BLaER1 treated with 17β-estradiol and CSF1 and Interleukin-3, amounts not matched to agents 10 nM and 100 nM (cell line): Measurements from ENCODE around the gene UTS2.

Source experiments
- H3K27ac ChIP-seq, 11 experiments: shearing (Covaris generic); formaldehyde crosslinking; 2 replicates each; pipeline ENCODE4 v1.8.1; 2022
- H3K27me3 ChIP-seq, 11 experiments: shearing (Covaris generic); formaldehyde crosslinking; 2 replicates each; pipeline ENCODE4 v1.8.1; 2022
- H3K36me3 ChIP-seq, 11 experiments: shearing (Covaris generic); formaldehyde crosslinking; 2 replicates each; pipeline ENCODE4 v1.8.1; 2022
- H3K4me1 ChIP-seq, 10 experiments: shearing (Covaris generic); formaldehyde crosslinking; 2 replicates each; pipeline ENCODE4 v1.8.1; 2022
- H3K4me2 ChIP-seq, 11 experiments: shearing (Covaris generic); formaldehyde crosslinking; 2 replicates each; pipeline ENCODE4 v1.8.1; 2022
- H3K4me3 ChIP-seq, 10 experiments: shearing (Covaris generic); formaldehyde crosslinking; 2 replicates each; pipeline ENCODE4 v1.8.1; 2022
- H3K9ac ChIP-seq, 11 experiments: shearing (Covaris generic); formaldehyde crosslinking; 2 replicates each; pipeline ENCODE4 v1.8.1; 2022
- H3K9me3 ChIP-seq, 11 experiments: shearing (Covaris generic); formaldehyde crosslinking; replicated peaks in 1 of 11; 2 replicates each; pipeline ENCODE4 v1.8.1; 2022
- H4K20me1 ChIP-seq, 11 experiments: shearing (Covaris generic); formaldehyde crosslinking; 2 replicates each; pipeline ENCODE4 v1.8.1; 2022
- Cebpa-rat ChIP-seq, 11 experiments: shearing (Covaris generic); IDR thresholded peaks; 2 replicates each; pipeline ENCODE4 v1.8.1; 2022

UTS2 gene

DNA sequence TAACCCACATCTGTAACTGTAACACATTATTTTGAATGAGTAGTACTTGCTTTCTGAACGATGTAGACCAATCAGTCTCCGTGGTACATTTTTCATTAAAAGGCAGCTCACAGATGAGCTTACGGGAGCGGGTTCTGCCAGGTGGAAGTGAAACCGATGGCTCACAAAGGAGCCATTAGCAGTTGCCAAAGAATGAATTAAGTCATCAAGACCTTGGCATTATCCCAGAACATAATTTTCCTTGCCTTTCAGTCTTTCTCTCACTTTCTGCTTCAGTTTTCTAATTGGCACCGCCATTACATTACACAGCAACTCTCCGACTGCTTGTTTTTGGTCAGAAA lies 33.5 kb upstream of the UTS2 start:
- H3K4me1 ChIP-seq: peaks cover 0 to 9% (median 0%) of the 10 kb centered on the region in 10 experiments; a peak in 6 of 20 replicates
- TF ChIP-seq Cebpa-rat (IDR thresholded peaks at IDR 0.05): no peak
- H4K20me1 ChIP-seq: no peaks in the 10 kb centered on the region
- H3K9me3 ChIP-seq: peaks cover 0 to 5% (median 0%) of the 10 kb centered on the region in 11 experiments; a peak in 3 of 22 replicates
- H3K4me3 ChIP-seq: no peak overlapping the region
- H3K4me2 ChIP-seq: peak overlapping the region in 2 of 11 experiments; percentile 3 to 22; a peak in 2 of 22 replicates
- H3K27ac ChIP-seq: no peak overlapping the region
- H3K27me3 ChIP-seq: no peaks in the 10 kb centered on the region
- H3K36me3 ChIP-seq: no peaks in the 10 kb centered on the region
- H3K9ac ChIP-seq: no peak overlapping the region

DNA sequence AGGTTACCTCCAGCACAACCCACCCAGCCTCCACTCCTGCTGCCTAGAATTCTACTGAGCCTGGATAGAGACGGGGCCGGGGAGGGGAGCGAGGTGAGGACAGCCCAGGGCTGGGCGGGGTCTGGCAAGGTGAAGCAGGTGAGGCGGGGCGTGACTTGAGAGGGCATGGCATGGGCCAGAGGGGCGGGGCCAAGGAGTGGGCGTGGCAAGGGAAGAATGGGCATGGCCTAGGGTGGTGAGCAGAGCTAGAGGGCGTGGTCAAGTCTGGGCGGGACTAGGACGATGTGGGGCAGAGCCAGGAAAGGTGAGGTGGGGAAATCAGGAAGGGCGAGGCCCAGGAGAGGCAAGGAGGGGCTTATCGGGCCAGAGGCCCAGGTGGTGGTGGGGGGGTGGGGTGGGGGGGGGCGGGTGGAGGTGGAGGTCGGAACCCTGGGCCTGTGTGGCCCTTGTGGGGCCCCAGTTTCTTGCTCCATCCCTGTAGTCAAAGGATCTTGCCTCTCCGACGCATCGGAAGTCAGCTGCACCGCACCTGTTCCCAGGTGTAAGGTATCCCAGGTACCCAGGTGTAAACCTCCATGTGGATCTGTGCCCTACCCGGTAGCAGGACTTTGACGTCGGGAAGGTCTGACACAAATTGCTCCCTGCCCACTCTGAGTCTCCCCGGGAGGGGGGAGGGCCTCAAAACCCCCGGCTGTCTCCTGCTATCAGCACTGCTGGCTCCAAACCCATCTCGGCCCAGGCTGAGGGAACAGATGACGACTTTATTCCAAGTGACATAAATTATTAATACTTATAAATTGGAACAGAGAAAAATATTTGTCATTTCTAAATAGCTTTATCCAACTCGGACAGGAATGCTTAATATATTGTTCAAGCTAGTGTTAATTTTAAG lies 32.9 kb upstream of the UTS2 start:
- Histone ChIP-seq H3K4me2 (no peak overlapping the region), H3K36me3 (no peaks in the 10 kb centered on the region)

DNA sequence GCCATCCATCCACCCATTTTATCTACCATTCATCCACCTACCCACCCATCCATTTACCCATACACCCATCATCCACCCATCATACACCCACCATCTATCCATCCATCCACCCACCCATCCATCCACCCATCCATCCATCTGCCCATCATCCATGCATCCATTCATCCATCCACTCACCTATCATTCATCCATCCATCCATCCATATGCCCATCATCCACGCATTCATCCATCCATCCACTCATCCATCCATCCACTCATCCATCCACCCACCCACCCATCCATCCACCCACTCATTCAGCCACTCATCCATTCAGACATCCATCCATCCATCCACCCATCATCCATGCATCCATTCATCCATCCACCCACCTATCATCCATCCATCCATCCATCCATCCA lies 31.9 kb upstream of the UTS2 start:
- Histone ChIP-seq H3K9ac (no peak overlapping the region), H4K20me1 (no peaks in the 10 kb centered on the region), H3K4me2 (no peak overlapping the region), H3K4me1 (peaks cover 0 to 9% (median 0%) of the 10 kb centered on the region in 10 experiments; a peak in 6 of 20 replicates), H3K36me3 (no peaks in the 10 kb centered on the region), H3K4me3 (no peak overlapping the region), H3K27me3 (no peaks in the 10 kb centered on the region), H3K9me3 (peaks cover 0 to 6% (median 3%) of the 10 kb centered on the region in 11 experiments; a peak in 3 of 22 replicates), H3K27ac (no peak overlapping the region)
- TF ChIP-seq Cebpa-rat (IDR thresholded peaks at IDR 0.05): no peak

More for the DNA sequence above, 32.9 kb upstream of the UTS2 start:
- no peak overlapping the region for H3K4me3 ChIP-seq
- no peaks in the 10 kb centered on the region for H4K20me1 ChIP-seq
- no peak overlapping the region for H3K9ac ChIP-seq
- no peak for TF ChIP-seq Cebpa-rat (IDR thresholded peaks at IDR 0.05)
- peaks cover 0 to 5% (median 2%) of the 10 kb centered on the region in 11 experiments; a peak in 3 of 22 replicates for H3K9me3 ChIP-seq
- H3K27ac ChIP-seq: no peak overlapping the region
- H3K27me3 ChIP-seq: no peaks in the 10 kb centered on the region
- H3K4me1 ChIP-seq: peaks cover 0 to 9% (median 0%) of the 10 kb centered on the region in 10 experiments; a peak in 6 of 20 replicates

- H3K27ac ChIP-seq: no peak overlapping the region
These were observed 26.4 kb upstream of the UTS2 start for GRCh38 chr1:7879228-7879627.

GRCh38 chr1:7878027-7878426 lies 25.2 kb upstream of the UTS2 start:
- Histone ChIP-seq H3K9me3 (peaks cover 29 to 47% (median 42%) of the 10 kb centered on the region in 11 experiments), H3K4me3 (no peak overlapping the region), H3K4me1 (no peaks in the 10 kb centered on the region), H3K4me2 (no peak overlapping the region), H3K27me3 (no peaks in the 10 kb centered on the region), H3K27ac (no peak overlapping the region), H3K9ac (no peak overlapping the region), H4K20me1 (no peaks in the 10 kb centered on the region), H3K36me3 (no peaks in the 10 kb centered on the region)
- no peak for TF ChIP-seq Cebpa-rat (IDR thresholded peaks at IDR 0.05)

More at GRCh38 chr1:7879228-7879627, 26.4 kb upstream of the UTS2 start:
- H3K36me3 ChIP-seq: no peaks in the 10 kb centered on the region
- H3K4me3 ChIP-seq: no peak overlapping the region
- no peaks in the 10 kb centered on the region for H4K20me1 ChIP-seq
- H3K9me3 ChIP-seq: peaks cover 29 to 45% (median 39%) of the 10 kb centered on the region in 11 experiments
- no peaks in the 10 kb centered on the region for H3K27me3 ChIP-seq
- no peak overlapping the region for H3K4me2 ChIP-seq
- no peak for TF ChIP-seq Cebpa-rat (IDR thresholded peaks at IDR 0.05)
- no peaks in the 10 kb centered on the region for H3K4me1 ChIP-seq
- no peak overlapping the region for H3K9ac ChIP-seq

- Histone ChIP-seq H4K20me1 (no peaks in the 10 kb centered on the region), H3K27me3 (no peaks in the 10 kb centered on the region), H3K4me2 (no peak overlapping the region), H3K4me1 (no peaks in the 10 kb centered on the region), H3K4me3 (no peak overlapping the region), H3K9ac (no peak overlapping the region), H3K36me3 (no peaks in the 10 kb centered on the region), H3K27ac (no peak overlapping the region), H3K9me3 (peaks cover 29 to 47% (median 39%) of the 10 kb centered on the region in 11 experiments)
- TF ChIP-seq Cebpa-rat (IDR thresholded peaks at IDR 0.05): no peak
These were observed 21.2 kb upstream of the UTS2 start for GRCh38 chr1:7873801-7874795.

DNA sequence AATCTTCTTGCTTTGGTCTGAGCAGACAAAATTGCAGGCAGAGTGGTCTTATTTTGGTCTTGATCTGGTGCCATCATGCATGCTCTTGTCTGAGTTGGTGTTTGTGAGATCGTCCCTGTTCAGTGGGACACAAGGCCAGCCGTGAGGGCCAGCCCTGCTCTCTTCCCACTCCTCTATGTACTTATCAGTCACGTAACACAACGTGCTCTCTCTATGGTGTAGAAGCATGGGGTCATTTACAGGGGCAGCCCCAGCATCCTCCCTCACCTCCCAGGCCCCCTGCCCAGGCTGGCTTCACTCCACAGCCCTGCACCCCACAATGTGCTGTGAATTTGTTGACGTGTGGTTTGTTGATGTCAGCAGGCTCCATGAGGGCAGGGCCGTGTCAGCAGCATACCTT lies 18.3 kb upstream of the UTS2 start:
- Histone ChIP-seq H3K9me3 (peaks cover 6 to 28% (median 18%) of the 10 kb centered on the region in 11 experiments; a peak in 20 of 22 replicates), H4K20me1 (no peaks in the 10 kb centered on the region), H3K4me1 (peaks cover 0 to 4% (median 0%) of the 10 kb centered on the region in 10 experiments; a peak in 1 of 20 replicates), H3K4me3 (no peak overlapping the region), H3K27me3 (no peaks in the 10 kb centered on the region), H3K4me2 (no peak overlapping the region), H3K36me3 (no peaks in the 10 kb centered on the region), H3K27ac (no peak overlapping the region), H3K9ac (no peak overlapping the region)
- TF ChIP-seq Cebpa-rat (IDR thresholded peaks at IDR 0.05): no peak

DNA sequence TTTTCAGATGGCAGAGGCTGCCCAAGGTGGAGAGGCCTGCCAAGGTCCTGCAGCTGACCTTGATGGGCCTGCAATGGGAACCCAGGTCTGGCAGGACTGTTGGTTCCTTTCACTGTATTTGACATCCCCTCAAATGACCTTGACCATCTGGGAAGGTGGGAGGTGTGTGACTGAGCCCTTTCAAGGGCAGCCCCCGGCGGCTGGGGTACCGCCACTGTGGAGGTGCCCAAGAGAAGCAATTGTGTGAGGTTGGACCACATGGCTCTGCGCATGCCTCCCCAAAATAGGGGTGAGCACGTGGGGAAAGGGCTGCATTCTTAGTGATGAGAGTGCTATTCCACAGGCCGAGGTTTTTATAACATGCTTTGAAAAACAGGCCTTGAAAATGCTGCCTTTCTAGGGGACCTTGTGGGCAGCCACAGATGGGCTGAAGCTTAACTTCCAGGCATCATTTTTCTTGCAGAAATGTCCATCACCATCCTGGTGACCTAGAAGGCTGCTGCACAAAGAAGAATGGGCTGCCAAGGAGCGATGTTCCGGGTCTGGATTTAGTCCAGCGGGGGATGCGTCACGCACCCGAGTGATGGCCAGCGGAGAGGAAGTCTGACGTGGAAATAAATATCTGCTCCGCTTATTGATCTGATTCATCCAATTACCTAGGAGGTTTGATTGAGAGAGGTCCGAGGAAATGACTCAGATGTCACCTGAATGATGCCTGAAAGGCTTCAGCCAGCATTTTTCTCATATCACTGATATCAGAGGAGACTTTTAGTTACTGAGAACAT lies 16.5 kb upstream of the UTS2 start:
- Histone ChIP-seq H3K4me2 (no peak overlapping the region), H3K9me3 (peaks cover 0 to 9% (median 1%) of the 10 kb centered on the region in 11 experiments; a peak in 9 of 22 replicates), H3K4me1 (peaks cover 0 to 7% (median 0%) of the 10 kb centered on the region in 10 experiments; a peak in 1 of 20 replicates), H4K20me1 (no peaks in the 10 kb centered on the region), H3K27me3 (no peaks in the 10 kb centered on the region), H3K27ac (no peak overlapping the region), H3K4me3 (no peak overlapping the region), H3K9ac (no peak overlapping the region), H3K36me3 (no peaks in the 10 kb centered on the region)
- TF ChIP-seq Cebpa-rat (IDR thresholded peaks at IDR 0.05): no peak
